Stimulated activated CD4-positive, alpha-beta T cell treated with anti-CD3 and anti-CD28 coated beads, TNF-alpha, amount 100 ng/mL, for 1 hour (primary cell): Measurements from ENCODE around the gene HOXD10.

Experiments
- DNase-seq, 3 donors: peaks; one replicate each; pipeline ENCODE4 v3.0.0-alpha.2; 2020; ENCODE audit warnings: low read depth in 3 of 3, low spot score in 1 of 3

HOXD10 gene

GRCh38 chr2:176094349-176094748, 22.2 kb upstream of the HOXD10 start:
- no peak for DNase-seq

- DNase-seq: no peak
Measured at GRCh38 chr2:176095421-176095820, 21.2 kb upstream of the HOXD10 start.

GRCh38 chr2:176096243-176096985, 20.2 kb upstream of the HOXD10 start:
- DNase-seq: no peak

GRCh38 chr2:176096986-176097819, 19.4 kb upstream of the HOXD10 start:
- peak in 2 of 3 donors; percentile 10 to 49 for DNase-seq

- DNase-seq: no peak
Measured at GRCh38 chr2:176097820-176098365, 18.7 kb upstream of the HOXD10 start.

GRCh38 chr2:176098366-176099158, 18.0 kb upstream of the HOXD10 start:
- no peak for DNase-seq

GRCh38 chr2:176099159-176099727, 17.3 kb upstream of the HOXD10 start:
- DNase-seq: no peak

- DNase-seq: no peak
Measured at GRCh38 chr2:176099728-176100546, 16.6 kb upstream of the HOXD10 start, which contains the start of gene HOXD12. Gene HOXD12, plus strand, starts transcription at chr2:176099795. Its CDS starts 7 bp downstream, at chr2:176099802.

- DNase-seq: no peak
Measured at GRCh38 chr2:176100547-176101140, 15.9 kb upstream of the HOXD10 start.

GRCh38 chr2:176101216-176101830, 15.3 kb upstream of the HOXD10 start:
- no peak for DNase-seq

- no peak for DNase-seq
Measured at GRCh38 chr2:176101842-176102241, 14.7 kb upstream of the HOXD10 start.

- DNase-seq: no peak
Measured at GRCh38 chr2:176102309-176102866, 14.2 kb upstream of the HOXD10 start.

GRCh38 chr2:176103194-176103593, 13.4 kb upstream of the HOXD10 start:
- DNase-seq: no peak

GRCh38 chr2:176103742-176104315, 12.7 kb upstream of the HOXD10 start:
- DNase-seq: no peak

- no peak for DNase-seq
Measured at GRCh38 chr2:176104316-176105077, 12.1 kb upstream of the HOXD10 start.

GRCh38 chr2:176105078-176105729, 11.4 kb upstream of the HOXD10 start:
- DNase-seq: no peak
